GM12801 (cell line): Measurements from ENCODE around the gene DENND1A.

Source experiments
- CTCF ChIP-seq: IDR thresholded peaks from one replicate; pipeline ENCODE4 v1.5.1; 2011; ENCODE audit warnings: control low read depth; ENCODE audit not compliant: insufficient read length; ENCODE audit errors: extremely low read depth

The DENND1A gene

GRCh38 chr9:123395276-123395688, 534.6 kb downstream of the DENND1A start:
- TF ChIP-seq CTCF, result no peak

DNA sequence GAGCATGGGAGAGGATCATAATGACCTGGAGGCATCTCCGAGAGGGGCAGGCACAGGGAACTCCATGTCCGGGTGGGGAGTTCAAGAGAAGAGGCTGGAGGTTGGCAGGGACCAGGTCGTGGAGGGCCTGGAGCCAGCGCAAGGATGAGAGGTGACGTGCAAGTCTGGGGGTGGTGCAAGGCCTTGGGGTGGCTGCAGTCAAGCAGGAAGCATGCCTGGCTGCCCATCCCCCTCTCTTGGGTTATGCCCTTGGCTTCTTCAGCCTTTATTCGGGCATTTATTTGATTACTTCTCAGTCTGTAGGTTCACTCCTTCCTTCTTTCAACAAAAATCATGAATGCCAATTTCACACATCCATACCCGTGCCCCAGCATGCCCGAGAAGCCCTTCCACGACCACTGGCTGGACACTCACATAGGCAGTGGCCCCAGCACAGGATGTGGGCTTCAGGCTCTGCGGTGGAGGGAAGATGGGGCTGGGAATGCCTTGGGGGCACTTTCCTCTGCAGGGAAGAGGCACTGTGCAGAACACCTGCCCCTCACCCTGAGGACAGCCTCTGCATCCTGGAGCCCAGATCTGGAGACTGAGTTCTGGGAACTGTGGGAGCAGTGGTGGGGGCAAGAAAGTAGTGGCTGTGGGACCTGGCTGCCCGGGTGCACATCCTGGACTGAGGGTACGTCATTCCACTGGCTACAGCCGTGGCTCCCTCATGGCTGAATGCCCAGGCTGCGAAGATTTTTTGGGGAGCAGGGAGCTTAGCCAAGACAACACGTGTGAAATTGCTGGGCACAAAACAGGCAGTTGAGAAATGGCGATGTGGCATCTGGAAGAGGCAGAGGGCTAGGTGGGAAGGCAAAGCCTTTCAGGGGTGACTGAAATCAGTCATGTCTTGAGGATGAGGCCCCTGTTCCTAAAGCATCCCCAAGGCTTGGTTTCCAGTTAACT, 535.4 kb downstream of the DENND1A start:
- TF ChIP-seq CTCF, result no peak

- no peak for TF ChIP-seq CTCF
These were observed 537.1 kb downstream of the DENND1A start for GRCh38 chr9:123392802-123393201.

DNA sequence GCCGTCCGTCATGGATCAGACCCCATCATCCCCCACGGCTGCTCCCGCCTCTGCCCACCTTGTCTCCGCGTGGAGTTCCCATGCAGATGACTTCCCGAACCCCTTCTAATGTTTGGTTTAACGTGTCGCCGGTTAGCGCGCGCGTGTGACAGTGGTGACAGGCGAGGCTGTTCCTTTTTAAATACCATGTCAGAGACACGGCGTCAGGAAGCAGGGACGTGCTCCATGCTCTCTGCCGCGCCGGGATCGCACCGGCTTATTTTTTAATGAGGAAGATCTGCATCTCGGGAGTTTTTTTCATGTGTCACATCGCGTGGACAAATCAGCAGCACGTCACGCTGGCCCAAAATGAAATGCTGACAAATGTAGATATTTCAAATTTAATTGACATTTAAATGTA, 538.0 kb downstream of the DENND1A start:
- no peak for TF ChIP-seq CTCF

- TF ChIP-seq CTCF, result no peak
These were observed 538.7 kb downstream of the DENND1A start for GRCh38 chr9:123391233-123391632.

DNA sequence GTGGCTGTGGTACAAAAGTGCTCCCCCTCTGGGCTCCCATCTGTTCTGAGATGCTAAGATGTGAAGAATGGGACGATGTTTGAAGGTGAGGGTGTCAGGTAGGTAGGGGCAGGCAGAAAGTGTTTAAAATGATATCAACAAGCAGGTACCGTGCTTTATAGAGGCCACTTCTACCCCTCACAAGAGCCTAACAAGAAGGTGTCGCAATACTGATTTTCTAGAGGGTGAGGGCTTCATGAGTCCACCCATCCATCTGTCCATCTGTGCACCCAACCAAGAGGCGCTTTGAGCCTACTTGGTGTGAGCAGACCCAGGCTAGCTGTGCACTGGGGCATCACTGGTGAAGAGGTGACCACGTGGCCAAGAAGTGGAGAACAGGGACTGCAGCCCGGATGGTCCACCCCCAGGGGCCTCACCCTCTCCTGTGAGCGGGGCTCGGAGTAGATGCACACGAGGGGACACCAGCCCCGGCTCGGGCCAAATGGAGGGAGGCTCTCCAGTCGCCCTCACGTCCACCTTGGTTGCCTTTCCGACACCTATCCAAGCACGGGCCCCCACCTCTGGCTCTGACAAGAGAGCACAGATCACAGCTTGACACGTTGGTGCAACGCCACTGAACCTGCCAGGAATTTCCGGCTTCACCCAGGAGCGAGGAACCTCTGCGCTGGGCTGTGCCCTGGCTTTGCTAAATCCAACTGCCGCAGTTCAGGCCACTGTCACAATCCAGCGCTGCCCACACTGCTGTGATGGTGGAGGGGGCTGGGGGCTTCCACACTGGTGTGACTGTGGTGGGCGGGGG, 539.4 kb downstream of the DENND1A start:
- no peak for TF ChIP-seq CTCF

DNA sequence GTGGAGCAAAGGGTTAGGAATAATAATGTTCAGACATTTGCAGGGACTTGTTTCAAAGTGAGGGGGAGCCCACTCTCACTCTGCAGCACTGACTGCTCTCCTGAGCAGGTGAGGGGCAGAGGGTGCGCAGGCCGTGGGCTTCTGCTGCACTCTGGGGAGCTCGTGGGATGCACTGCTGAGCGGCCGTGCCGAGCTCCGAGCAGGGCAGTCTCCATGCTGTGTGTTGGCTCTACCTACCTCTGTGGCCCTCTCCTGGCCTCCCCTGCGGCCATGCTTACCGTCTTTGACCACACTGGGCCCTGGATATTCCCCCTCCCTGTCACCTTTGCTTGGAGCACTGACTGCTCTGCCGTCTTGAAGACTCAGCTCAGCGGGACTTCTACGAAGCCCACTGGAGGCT, 540.2 kb downstream of the DENND1A start:
- no peak for TF ChIP-seq CTCF
